Fibroblast of lung (primary cell): Measurements from ENCODE around the gene ZNF341. TPM values are rescaled to one million over a fixed set of nuclear protein-coding genes. Genes with fewer than 3 reads are reported as not detected.
A peak's percentile ranks its signal among the peaks of the same experiment; 100 is the strongest.

Source experiments
- DNase-seq, 2 donors: peaks; one replicate each; pipeline versions ENCODE4 v3.0.0 to v3.0.0-alpha.2; 2010; ENCODE audit warnings: low read depth in 2 of 2
- H2AFZ ChIP-seq: 2 replicates; pipeline ENCODE4 v1.5.1; 2012; ENCODE audit warnings: low read length, control low read depth, inconsistent platforms
- H3K27ac ChIP-seq: 2 replicates; pipeline ENCODE4 v1.5.1; 2011; ENCODE audit warnings: low read length, control low read depth; ENCODE audit not compliant: insufficient read depth
- H3K27me3 ChIP-seq: 2 replicates; pipeline ENCODE4 v1.5.1; 2011; ENCODE audit warnings: mild to moderate bottlenecking, low read length; ENCODE audit not compliant: control insufficient read depth, insufficient read depth
- H3K36me3 ChIP-seq: 2 replicates; pipeline ENCODE4 v1.5.1; 2011; ENCODE audit warnings: low read length; ENCODE audit not compliant: control insufficient read depth, insufficient read depth
- H3K4me1 ChIP-seq: 2 replicates; pipeline ENCODE4 v1.5.1; 2011; ENCODE audit warnings: low read length; ENCODE audit not compliant: control insufficient read depth, insufficient read depth; ENCODE audit errors: extremely low read depth
- H3K4me2 ChIP-seq: 2 replicates; pipeline ENCODE4 v1.5.1; 2011; ENCODE audit warnings: low read length, control low read depth; ENCODE audit not compliant: insufficient read depth; ENCODE audit errors: extremely low read depth
- H3K4me3 ChIP-seq, 4 experiments: fragments of 200-600 bp in 1 of 4; sonication (generic) in 1 of 4; replicated peaks in 1 of 4; 2 replicates each; pipeline ENCODE4 v1.5.1; 2011 to 2016; ENCODE audit warnings: low read length in 4 of 4, low read depth in 3 of 4, mild to moderate bottlenecking in 3 of 4, control low read depth in 2 of 4, inconsistent platforms in 1 of 4, mixed read lengths in 1 of 4; ENCODE audit not compliant: insufficient read depth in 1 of 4; ENCODE audit errors: control extremely low read depth in 1 of 4
- H3K79me2 ChIP-seq: 2 replicates; pipeline ENCODE4 v1.5.1; 2012; ENCODE audit warnings: mild to moderate bottlenecking, low read length, inconsistent platforms; ENCODE audit not compliant: control insufficient read depth, insufficient read depth
- H3K9ac ChIP-seq: 2 replicates; pipeline ENCODE4 v1.5.1; 2011; ENCODE audit warnings: mild to moderate bottlenecking, low read length, control low read depth; ENCODE audit not compliant: insufficient read depth
- H3K9me3 ChIP-seq: 2 replicates; pipeline ENCODE4 v1.5.1; 2012; ENCODE audit warnings: low read depth, low read length; ENCODE audit not compliant: control insufficient read depth, insufficient read depth
- H4K20me1 ChIP-seq: 2 replicates; pipeline ENCODE4 v1.5.1; 2011; ENCODE audit warnings: low read length; ENCODE audit not compliant: control insufficient read depth, insufficient read depth; ENCODE audit errors: extremely low read depth
- EZH2 ChIP-seq: IDR thresholded peaks from 2 replicates; pipeline ENCODE4 v1.5.1; 2012; ENCODE audit warnings: low read length, control low read depth, mild to moderate bottlenecking; ENCODE audit errors: missing control alignments
- polyA plus RNA-seq, 2 donors: library from polyadenylated mRNA; depleted of rRNA in 1 of 2; stranded (reverse) in 1 of 2; unstranded in 1 of 2; fragments of >200 nt; gene quantifications; 2 replicates each; pipeline ENCODE4 v1.2.1, GENCODE V29; 2011 to 2012; ENCODE audit warnings: missing spikeins in 1 of 2
- total RNA-seq: library from RNA; depleted of rRNA; stranded (reverse); fragments of >200 nt; gene quantifications from 2 replicates; pipeline ENCODE4 v1.2.1, GENCODE V29; 2014
- TF ChIP-seq, protein P1 (sequence below), 2 donors: IDR thresholded peaks in 1 of 2; conservative IDR thresholded peaks in 1 of 2; 1 replicate in 1 of 2; 2 replicates in 1 of 2; pipeline ENCODE4 v1.5.1; 2011 to 2012; ENCODE audit warnings: low read length in 2 of 2, control low read depth in 1 of 2, inconsistent platforms in 1 of 2, low read depth in 1 of 2, mild to moderate bottlenecking in 1 of 2

The ZNF341 gene
- total and polyA plus RNA-seq, 2 donors (not counting 1 experiment from before 2014, with no cell fraction given): 0.99 to 1.1 TPM

DNA sequence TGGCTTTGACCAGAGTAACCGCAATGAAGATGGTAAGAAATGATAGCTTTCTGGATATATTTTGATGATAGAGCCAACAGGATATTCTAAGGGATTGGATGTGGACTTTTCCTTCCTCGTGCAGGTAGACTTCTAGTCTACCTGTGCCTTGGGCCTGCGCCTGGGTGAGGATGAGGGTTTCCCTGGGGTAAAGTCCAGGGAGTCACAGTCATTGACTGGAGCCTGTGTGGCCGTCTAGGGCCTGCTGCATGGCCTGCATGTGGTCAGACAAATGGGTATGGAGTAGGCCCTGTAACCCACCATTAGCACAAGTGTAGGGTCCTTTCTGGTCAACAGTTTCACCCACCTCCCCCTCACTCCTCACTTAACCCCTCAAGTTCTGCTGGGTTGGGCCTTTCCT, 66.6 kb downstream of the ZNF341 start:
- no peak for TF ChIP-seq EZH2
- TF ChIP-seq, protein P1, sequence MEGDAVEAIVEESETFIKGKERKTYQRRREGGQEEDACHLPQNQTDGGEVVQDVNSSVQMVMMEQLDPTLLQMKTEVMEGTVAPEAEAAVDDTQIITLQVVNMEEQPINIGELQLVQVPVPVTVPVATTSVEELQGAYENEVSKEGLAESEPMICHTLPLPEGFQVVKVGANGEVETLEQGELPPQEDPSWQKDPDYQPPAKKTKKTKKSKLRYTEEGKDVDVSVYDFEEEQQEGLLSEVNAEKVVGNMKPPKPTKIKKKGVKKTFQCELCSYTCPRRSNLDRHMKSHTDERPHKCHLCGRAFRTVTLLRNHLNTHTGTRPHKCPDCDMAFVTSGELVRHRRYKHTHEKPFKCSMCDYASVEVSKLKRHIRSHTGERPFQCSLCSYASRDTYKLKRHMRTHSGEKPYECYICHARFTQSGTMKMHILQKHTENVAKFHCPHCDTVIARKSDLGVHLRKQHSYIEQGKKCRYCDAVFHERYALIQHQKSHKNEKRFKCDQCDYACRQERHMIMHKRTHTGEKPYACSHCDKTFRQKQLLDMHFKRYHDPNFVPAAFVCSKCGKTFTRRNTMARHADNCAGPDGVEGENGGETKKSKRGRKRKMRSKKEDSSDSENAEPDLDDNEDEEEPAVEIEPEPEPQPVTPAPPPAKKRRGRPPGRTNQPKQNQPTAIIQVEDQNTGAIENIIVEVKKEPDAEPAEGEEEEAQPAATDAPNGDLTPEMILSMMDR (conservative IDR thresholded peaks at IDR 0.05 in 1 of 2, IDR thresholded peaks at IDR 0.05 in 1 of 2; ENCODE audit: low read depth in 1 of 2, low read length in 2 of 2): no peak

DNA sequence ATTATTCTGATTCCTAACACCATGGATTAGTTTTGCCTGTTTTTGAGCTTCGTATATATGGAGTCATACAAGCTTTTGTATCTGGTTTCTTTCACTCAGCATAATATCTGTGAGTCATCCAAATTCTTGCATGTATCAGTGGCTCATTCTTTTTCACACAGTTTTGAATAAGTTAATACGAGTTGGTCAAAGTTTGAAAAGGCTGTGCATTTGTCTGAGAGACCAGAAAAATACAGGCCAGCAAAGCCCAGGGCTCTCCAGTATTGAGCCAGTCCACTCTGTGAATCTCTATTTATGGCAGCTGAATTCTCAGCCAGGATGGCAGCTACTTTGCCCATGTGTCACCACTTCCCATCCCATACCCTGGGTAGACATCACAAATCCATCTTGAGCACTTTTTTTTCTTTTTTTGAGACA, 72.1 kb downstream of the ZNF341 start:
- H3K27ac ChIP-seq: no peak overlapping the region
- no peak for TF ChIP-seq EZH2
- TF ChIP-seq, protein P1 (conservative IDR thresholded peaks at IDR 0.05 in 1 of 2, IDR thresholded peaks at IDR 0.05 in 1 of 2; ENCODE audit: low read depth in 1 of 2, low read length in 2 of 2): no peak
- no peaks in the 10 kb centered on the region for H3K9me3 ChIP-seq
- H3K36me3 ChIP-seq: no peaks in the 10 kb centered on the region
- H3K9ac ChIP-seq: no peak overlapping the region
- H3K4me1 ChIP-seq: no peaks in the 10 kb centered on the region
- H2AFZ ChIP-seq: no peak overlapping the region
- H3K4me3 ChIP-seq: no peak overlapping the region
- H4K20me1 ChIP-seq: no peaks in the 10 kb centered on the region
- DNase-seq: peak; percentile 63 to 83
- H3K4me2 ChIP-seq: peak overlapping the region; percentile 11
- H3K79me2 ChIP-seq: no peaks in the 10 kb centered on the region
- H3K27me3 ChIP-seq: no peaks in the 10 kb centered on the region

More for the DNA sequence above, 66.6 kb downstream of the ZNF341 start:
- H3K9ac ChIP-seq: no peak overlapping the region
- DNase-seq: no peak
- H3K27me3 ChIP-seq: no peaks in the 10 kb centered on the region
- H3K79me2 ChIP-seq: no peaks in the 10 kb centered on the region
- H3K9me3 ChIP-seq: no peaks in the 10 kb centered on the region
- H3K36me3 ChIP-seq: no peaks in the 10 kb centered on the region
- no peak overlapping the region for H3K4me2 ChIP-seq
- H3K27ac ChIP-seq: no peak overlapping the region
- no peaks in the 10 kb centered on the region for H3K4me1 ChIP-seq
- no peak overlapping the region for H3K4me3 ChIP-seq
- H4K20me1 ChIP-seq: no peaks in the 10 kb centered on the region
- H2AFZ ChIP-seq: no peak overlapping the region

DNA sequence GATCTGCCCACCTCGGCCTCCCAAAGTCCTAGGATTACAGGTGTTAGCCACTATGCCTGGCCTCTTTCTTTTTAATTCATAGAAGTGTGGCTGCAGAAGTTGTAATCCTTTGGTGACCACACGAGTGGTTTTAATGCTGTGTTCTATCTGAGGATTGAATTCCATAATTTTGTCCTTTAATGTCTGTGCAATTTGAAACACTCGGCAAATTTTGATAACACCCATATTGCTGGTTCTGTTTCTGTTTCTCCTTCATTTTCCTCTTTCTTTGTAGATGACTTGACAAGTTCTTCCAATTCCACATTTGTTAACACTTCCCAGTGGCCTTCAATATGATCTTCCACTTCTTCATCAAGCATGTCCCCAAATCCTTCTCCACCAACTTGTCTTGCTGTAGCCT, 76.6 kb downstream of the ZNF341 start:
- no peaks in the 10 kb centered on the region for H3K27me3 ChIP-seq
- H3K79me2 ChIP-seq: peaks cover 20% of the 10 kb centered on the region
- TF ChIP-seq EZH2: no peak
- TF ChIP-seq, protein P1 (conservative IDR thresholded peaks at IDR 0.05 in 1 of 2, IDR thresholded peaks at IDR 0.05 in 1 of 2; ENCODE audit: low read depth in 1 of 2, low read length in 2 of 2): no peak
- H3K9me3 ChIP-seq: no peaks in the 10 kb centered on the region
- no peak overlapping the region for H3K4me3 ChIP-seq
- no peaks in the 10 kb centered on the region for H3K4me1 ChIP-seq
- no peak overlapping the region for H3K9ac ChIP-seq
- no peak overlapping the region for H3K4me2 ChIP-seq
- no peak overlapping the region for H2AFZ ChIP-seq
- no peak for DNase-seq
- H3K36me3 ChIP-seq: no peaks in the 10 kb centered on the region
- no peaks in the 10 kb centered on the region for H4K20me1 ChIP-seq
- H3K27ac ChIP-seq: no peak overlapping the region
